K562 (cell line): Measurements from ENCODE around the gene CDC14B. TPM values are rescaled to one million over a fixed set of nuclear protein-coding genes. Genes with fewer than 3 reads are reported as not detected.

Experiments used
- ADNP ChIP-seq: fragments of 200-800 bp; sonication (Bioruptor generic); IDR thresholded peaks from 2 replicates; pipeline ENCODE4 v1.6.1; 2016; ENCODE audit warnings: missing genetic modification characterization, missing compliant biosample characterization
- BRF2 ChIP-seq: IDR thresholded peaks from 3 replicates; pipeline ENCODE4 v1.6.1; 2011; ENCODE audit warnings: borderline replicate concordance, mild to moderate bottlenecking; ENCODE audit not compliant: insufficient read length, insufficient read depth
- E2F6 ChIP-seq, 2 experiments: IDR thresholded peaks; 2 replicates each; pipeline ENCODE4 v1.6.1; 2011; ENCODE audit warnings: borderline replicate concordance in 1 of 2, control low read depth in 1 of 2, low read depth in 1 of 2, low read length in 1 of 2, mild to moderate bottlenecking in 1 of 2, mixed read lengths in 1 of 2, moderate library complexity in 1 of 2; ENCODE audit not compliant: insufficient read depth in 1 of 2, insufficient read length in 1 of 2, poor library complexity in 1 of 2, severe bottlenecking in 1 of 2; ENCODE audit errors: extremely low read depth in 1 of 2
- ETV1 ChIP-seq: fragments of 450-650 bp; conservative IDR thresholded peaks from 2 replicates; pipeline ENCODE4 v1.6.1; 2016; ENCODE audit warnings: missing genetic modification characterization, control low read depth, low read depth, missing compliant biosample characterization
- FOXJ2 ChIP-seq: fragments of 200-800 bp; sonication (Bioruptor generic); IDR thresholded peaks from 2 replicates; pipeline ENCODE4 v1.6.1; 2016; ENCODE audit warnings: missing genetic modification characterization, missing compliant biosample characterization
- POLR2B ChIP-seq: fragments of 450-650 bp; IDR thresholded peaks from 2 replicates; pipeline ENCODE4 v1.6.1; 2018; ENCODE audit warnings: low read depth; ENCODE audit not compliant: partially characterized antibody
- RBM25 ChIP-seq: fragments of 200-400 bp; formaldehyde crosslinking; IDR thresholded peaks from 2 replicates; pipeline ENCODE4 v1.6.1; 2018; ENCODE audit warnings: low read length, low read depth, moderate library complexity; ENCODE audit not compliant: severe bottlenecking
- REST ChIP-seq, 2 experiments: fragments of 450-650 bp; formaldehyde crosslinking in 1 of 2; IDR thresholded peaks; 2 replicates each; pipeline versions ENCODE4 v1.4.0 to v1.6.1; 2014 to 2020; ENCODE audit warnings: mild to moderate bottlenecking in 2 of 2, borderline replicate concordance in 1 of 2, low read depth in 1 of 2
- ZBTB49 ChIP-seq: sonication (generic); formaldehyde crosslinking; IDR thresholded peaks from 2 replicates; pipeline ENCODE4 v1.8.0; 2022; ENCODE audit warnings: missing genetic modification reagents, mild to moderate bottlenecking, borderline replicate concordance
- polyA plus RNA-seq, 8 experiments: library from polyadenylated mRNA; depleted of rRNA in 4 of 8; stranded (reverse) in 5 of 8; unstranded in 3 of 8; fragments of >200 nt; fragmentation: Nextera tagmentation in 2 of 8; fragmentation: Illumina TruSeq in 1 of 8; extraction: Ambion mirVana in 2 of 8; extraction: Trizol in 1 of 8; gene quantifications; 2 replicates each; pipeline versions ENCODE4 v1.2.1 to v1.2.3, GENCODE V29; 2011 to 2014; ENCODE audit warnings: inconsistent platforms in 1 of 8, missing spikeins in 1 of 8
- total RNA-seq, 7 experiments: library from RNA; depleted of rRNA in 6 of 7; stranded (reverse); fragments of >200 nt in 6 of 7; fragmentation: Illumina TruSeq in 2 of 7; extraction: Trizol in 2 of 7; gene quantifications; 2 replicates each; pipeline versions ENCODE4 v1.2.1 to v1.2.3, GENCODE V29; 2011 to 2021; ENCODE audit warnings: low replicate concordance in 1 of 7

Gene CDC14B
- total and polyA plus RNA-seq, 9 of the 15 experiments (the other 6 are each of a cell fraction or from before 2014, with no cell fraction given) = 1.4 to 6.0 (median 3.8) TPM

- TF ChIP-seq ADNP (peak; percentile 90), REST (IDR thresholded peaks at IDR 0.05; ENCODE audit: borderline replicate concordance) (no peak), REST (CRISPR knock-in tag; IDR thresholded peaks at IDR 0.05; ENCODE audit: low read depth) (no peak), POLR2B (peak; percentile 19), RBM25 (no peak), BRF2 (no peak), E2F6 (IDR thresholded peaks at IDR 0.05; ENCODE audit: borderline replicate concordance in 1 of 2, extremely low read depth in 1 of 2, insufficient read depth in 1 of 2, insufficient read length in 1 of 2, low read depth in 1 of 2, low read length in 1 of 2, poor library complexity in 1 of 2, severe bottlenecking in 1 of 2) (peak in 1 of 2 experiments; percentile 2), ZBTB49 (CRISPR knock-in tag) (no peak), ETV1 (tag) (peak; percentile 25; the same call in 1 of the 2 replicates), FOXJ2 (no peak)
These were observed 35.7 kb upstream of the CDC14B start, which contains the start of gene PRXL2C (continued) for GRCh38 chr9:96655198-96655851.
